Nephron progenitor cell (in vitro differentiated cells): ENCODE data around the gene GNB5.
A peak's percentile ranks its signal among the peaks of the same experiment; 100 is the strongest.

Experiments
- DNase-seq: peaks from one replicate; pipeline ENCODE4 v3.0.0; 2021
- H3K27ac Mint-ChIP-seq: 2 replicates; pipeline ENCODE4 v1.8.0; 2021; ENCODE audit warnings: mild to moderate bottlenecking, moderate library complexity, mixed read lengths
- H3K27me3 Mint-ChIP-seq: 2 replicates; pipeline ENCODE4 v1.8.0; 2021; ENCODE audit warnings: mild to moderate bottlenecking, low read depth, mixed read lengths; ENCODE audit not compliant: poor library complexity
- H3K36me3 Mint-ChIP-seq: 2 replicates; pipeline ENCODE4 v1.8.0; 2021; ENCODE audit warnings: low read depth, mixed read lengths
- H3K4me1 Mint-ChIP-seq: 2 replicates; pipeline ENCODE4 v1.8.0; 2021; ENCODE audit warnings: mixed read lengths
- H3K4me3 Mint-ChIP-seq: 2 replicates; pipeline ENCODE4 v1.8.0; 2021; ENCODE audit warnings: mild to moderate bottlenecking, moderate library complexity, mixed read lengths
- H3K9me3 Mint-ChIP-seq: 2 replicates; pipeline ENCODE4 v1.8.0; 2021; ENCODE audit warnings: mild to moderate bottlenecking, moderate library complexity, mixed read lengths
- CTCF ChIP-seq: fragments of 200-600 bp; sonication (generic); IDR thresholded peaks from 2 replicates; pipeline ENCODE4 v1.5.0; 2021; ENCODE audit warnings: antibody characterized with exemption

GNB5 gene

GRCh38 chr15:52111517-52112202 is 79.5 kb downstream of the GNB5 start:
- no peak for TF ChIP-seq CTCF

GRCh38 chr15:52109559-52110451 is 81.4 kb downstream of the GNB5 start:
- no peak for DNase-seq
- TF ChIP-seq CTCF, result no peak
- peaks cover 8% of the 10 kb centered on the region for H3K9me3 Mint-ChIP-seq

More at GRCh38 chr15:52111517-52112202, 79.5 kb downstream of the GNB5 start:
- Mint-ChIP-seq H3K9me3 (peaks cover 8% of the 10 kb centered on the region), H3K27ac (no peak overlapping the region), H3K4me1 (peaks cover 12% of the 10 kb centered on the region), H3K4me3 (no peak overlapping the region), H3K36me3 (no peaks in the 10 kb centered on the region), H3K27me3 (peaks cover 6% of the 10 kb centered on the region)
- DNase-seq, result no peak

GRCh38 chr15:52107238-52107637 is 84.0 kb downstream of the GNB5 start:
- Mint-ChIP-seq H3K27ac (no peak overlapping the region), H3K27me3 (peaks cover 3% of the 10 kb centered on the region), H3K9me3 (peaks cover 3% of the 10 kb centered on the region), H3K4me3 (no peak overlapping the region), H3K4me1 (peaks cover 11% of the 10 kb centered on the region), H3K36me3 (no peaks in the 10 kb centered on the region)
- no peak for TF ChIP-seq CTCF
- DNase-seq, result no peak

More at GRCh38 chr15:52109559-52110451, 81.4 kb downstream of the GNB5 start:
- no peak overlapping the region for H3K4me3 Mint-ChIP-seq
- H3K4me1 Mint-ChIP-seq, result no peaks in the 10 kb centered on the region
- H3K36me3 Mint-ChIP-seq, result no peaks in the 10 kb centered on the region
- no peak overlapping the region for H3K27ac Mint-ChIP-seq
- H3K27me3 Mint-ChIP-seq, result peaks cover 6% of the 10 kb centered on the region

GRCh38 chr15:52106641-52107040 is 84.6 kb downstream of the GNB5 start:
- Mint-ChIP-seq H3K27me3 (peaks cover 3% of the 10 kb centered on the region), H3K27ac (peak overlapping the region; percentile 55), H3K36me3 (no peaks in the 10 kb centered on the region), H3K4me3 (no peak overlapping the region), H3K9me3 (peaks cover 3% of the 10 kb centered on the region), H3K4me1 (peaks cover 11% of the 10 kb centered on the region)
- no peak for TF ChIP-seq CTCF
- DNase-seq, result no peak

GRCh38 chr15:52105846-52106245 is 85.3 kb downstream of the GNB5 start:
- no peak for DNase-seq
- no peak for TF ChIP-seq CTCF
- Mint-ChIP-seq H3K9me3 (no peaks in the 10 kb centered on the region), H3K27ac (no peak overlapping the region), H3K36me3 (no peaks in the 10 kb centered on the region), H3K4me3 (no peak overlapping the region), H3K27me3 (peaks cover 3% of the 10 kb centered on the region), H3K4me1 (peaks cover 11% of the 10 kb centered on the region)
